Bone marrow (tissue), 2 donors: ENCODE results near the gene HIRIP3.

Source experiments
- DNase-seq, 2 donors: peaks; one replicate each; lab custom pipeline; 2025; lab: John Stamatoyannopoulos, UW

Gene HIRIP3

GRCh38 chr16:29983420-29984136 lies 11.8 kb downstream of the HIRIP3 start:
- no peak for DNase-seq

GRCh38 chr16:29982560-29983419 lies 12.6 kb downstream of the HIRIP3 start:
- no peak for DNase-seq

- DNase-seq: no peak
Measured at GRCh38 chr16:29978564-29979270, 16.7 kb downstream of the HIRIP3 start.

GRCh38 chr16:29978081-29978480 lies 17.3 kb downstream of the HIRIP3 start:
- DNase-seq: no peak

GRCh38 chr16:29977063-29977825 lies 18.2 kb downstream of the HIRIP3 start:
- DNase-seq: no peak

- no peak for DNase-seq
Measured at GRCh38 chr16:29975811-29976511, 19.5 kb downstream of the HIRIP3 start.

- no peak for DNase-seq
Measured at GRCh38 chr16:29975134-29975538, 20.3 kb downstream of the HIRIP3 start.

- DNase-seq: no peak
Measured at GRCh38 chr16:29974291-29975133, 20.9 kb downstream of the HIRIP3 start.

- peak; percentile 97 to 99 for DNase-seq
Measured at GRCh38 chr16:29973384-29974246, 21.8 kb downstream of the HIRIP3 start, which contains the start of gene TAOK2. TSS of gene TAOK2 (plus strand) at chr16:29973868. CDS start at chr16:29977773, 3,905 bp downstream.

GRCh38 chr16:29972992-29973383 lies 22.4 kb downstream of the HIRIP3 start:
- no peak for DNase-seq

- DNase-seq: no peak
Measured at GRCh38 chr16:29972500-29972899, 22.9 kb downstream of the HIRIP3 start.

GRCh38 chr16:29971304-29971703 lies 24.1 kb downstream of the HIRIP3 start:
- no peak for DNase-seq

GRCh38 chr16:29968205-29968604 lies 27.2 kb downstream of the HIRIP3 start:
- no peak for DNase-seq

GRCh38 chr16:29963021-29963743 lies 32.2 kb downstream of the HIRIP3 start:
- DNase-seq: no peak

GRCh38 chr16:29962344-29962994 lies 32.9 kb downstream of the HIRIP3 start:
- DNase-seq: peak; percentile 24 to 26

GRCh38 chr16:29961479-29962343 lies 33.7 kb downstream of the HIRIP3 start, which contains the start of gene TMEM219:
TSS of gene TMEM219 (plus strand) at chr16:29962079. CDS start at chr16:29963144, 1,065 bp downstream.
- DNase-seq: peak; percentile 83 to 86

GRCh38 chr16:29961127-29961478 lies 34.3 kb downstream of the HIRIP3 start:
- DNase-seq: no peak
